OCI-LY7 (cell line): ENCODE data around the gene SRSF12.

Source experiments
- EZH2phosphoT487 ChIP-seq: fragments of 200-600 bp; sonication (generic); IDR thresholded peaks from 2 replicates; pipeline ENCODE4 v1.6.1; 2018; ENCODE audit warnings: low read depth, borderline replicate concordance, mild to moderate bottlenecking, mixed run types, antibody characterized with exemption, low read length, moderate library complexity, mixed read lengths
- TF ChIP-seq, protein P1 (sequence below): fragments of 200-600 bp; sonication (generic); conservative IDR thresholded peaks from 2 replicates; pipeline ENCODE4 v1.5.1; 2014; ENCODE audit warnings: mild to moderate bottlenecking, antibody characterized with exemption, low read length, moderate library complexity, mixed read lengths

DNA sequence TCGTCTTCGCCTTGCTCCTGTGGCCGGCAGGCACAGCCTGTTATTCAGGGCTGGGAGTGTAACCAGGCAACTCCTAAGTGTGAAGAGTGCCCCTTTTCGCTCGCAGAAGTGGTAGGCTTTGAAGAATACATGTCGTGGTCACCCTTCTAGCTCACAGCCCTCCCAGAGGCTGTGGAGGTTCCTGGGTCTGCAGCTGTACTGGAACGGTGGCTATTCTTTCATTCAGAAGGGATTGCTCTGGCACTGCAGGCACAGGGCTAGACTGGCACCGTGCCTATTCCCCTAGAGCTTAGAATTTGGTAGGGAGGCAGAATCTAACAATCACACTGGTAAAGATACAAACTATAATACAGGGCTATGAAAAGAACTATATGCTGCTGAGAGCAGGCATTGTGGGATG is 1.1 kb upstream of the SRSF12 start:
- TF ChIP-seq, protein P1, sequence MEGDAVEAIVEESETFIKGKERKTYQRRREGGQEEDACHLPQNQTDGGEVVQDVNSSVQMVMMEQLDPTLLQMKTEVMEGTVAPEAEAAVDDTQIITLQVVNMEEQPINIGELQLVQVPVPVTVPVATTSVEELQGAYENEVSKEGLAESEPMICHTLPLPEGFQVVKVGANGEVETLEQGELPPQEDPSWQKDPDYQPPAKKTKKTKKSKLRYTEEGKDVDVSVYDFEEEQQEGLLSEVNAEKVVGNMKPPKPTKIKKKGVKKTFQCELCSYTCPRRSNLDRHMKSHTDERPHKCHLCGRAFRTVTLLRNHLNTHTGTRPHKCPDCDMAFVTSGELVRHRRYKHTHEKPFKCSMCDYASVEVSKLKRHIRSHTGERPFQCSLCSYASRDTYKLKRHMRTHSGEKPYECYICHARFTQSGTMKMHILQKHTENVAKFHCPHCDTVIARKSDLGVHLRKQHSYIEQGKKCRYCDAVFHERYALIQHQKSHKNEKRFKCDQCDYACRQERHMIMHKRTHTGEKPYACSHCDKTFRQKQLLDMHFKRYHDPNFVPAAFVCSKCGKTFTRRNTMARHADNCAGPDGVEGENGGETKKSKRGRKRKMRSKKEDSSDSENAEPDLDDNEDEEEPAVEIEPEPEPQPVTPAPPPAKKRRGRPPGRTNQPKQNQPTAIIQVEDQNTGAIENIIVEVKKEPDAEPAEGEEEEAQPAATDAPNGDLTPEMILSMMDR = no peak
- TF ChIP-seq EZH2phosphoT487 = no peak
